Testis (tissue), 2 donors: ENCODE measurements around the gene CSF3R.

Source experiments
- CTCF ChIP-seq, 3 experiments: fragments of 450-650 bp in 2 of 3; fragments of 200-600 bp in 1 of 3; sonication (generic) in 1 of 3; IDR thresholded peaks; one replicate each; pipeline ENCODE4 v1.5.1; 2016 to 2019; ENCODE audit warnings: antibody characterized with exemption in 3 of 3, mild to moderate bottlenecking in 2 of 3, moderate library complexity in 1 of 3
- POLR2A ChIP-seq: fragments of 450-650 bp; IDR thresholded peaks from one replicate; pipeline ENCODE4 v1.6.1; 2017; ENCODE audit warnings: antibody characterized with exemption, mild to moderate bottlenecking, moderate library complexity

GRCh38 chr1:36525166-36525565 lies 42.5 kb upstream of the CSF3R start:
- no peak for TF ChIP-seq POLR2A
- TF ChIP-seq CTCF (IDR thresholded peaks at IDR 0.05): no peak
